GM18502 (cell line): ENCODE results near the gene TSPAN7.
A peak's percentile ranks its signal among the peaks of the same experiment; 100 is the strongest.

Source experiments
- ATAC-seq: cut with Tn5 transposase; IDR thresholded peaks from one replicate; pipeline ENCODE4 v1.9.1; 2021; ENCODE audit warnings: mild to moderate bottlenecking; ENCODE audit not compliant: unreplicated experiment, poor library complexity

The TSPAN7 gene

DNA sequence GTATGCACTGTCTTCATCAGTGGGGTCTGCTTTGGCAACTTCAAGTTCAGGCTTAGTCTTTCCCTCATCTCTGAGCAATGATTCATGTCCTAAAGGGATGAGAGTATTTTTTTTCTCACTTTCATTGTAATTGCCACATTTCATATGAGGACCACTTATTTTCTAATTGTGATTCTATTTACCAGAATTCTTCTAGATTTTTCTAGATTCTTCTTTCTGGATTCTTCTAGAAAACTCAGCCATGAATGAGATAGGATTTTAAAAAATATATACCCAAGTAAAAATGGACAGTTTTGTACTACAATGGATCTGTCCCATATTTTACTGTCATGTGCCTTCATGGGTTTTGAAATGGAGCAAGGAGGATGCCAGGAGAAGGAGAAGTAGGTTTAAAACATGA is 78.4 kb downstream of the TSPAN7 start:
- ATAC-seq = no peak

DNA sequence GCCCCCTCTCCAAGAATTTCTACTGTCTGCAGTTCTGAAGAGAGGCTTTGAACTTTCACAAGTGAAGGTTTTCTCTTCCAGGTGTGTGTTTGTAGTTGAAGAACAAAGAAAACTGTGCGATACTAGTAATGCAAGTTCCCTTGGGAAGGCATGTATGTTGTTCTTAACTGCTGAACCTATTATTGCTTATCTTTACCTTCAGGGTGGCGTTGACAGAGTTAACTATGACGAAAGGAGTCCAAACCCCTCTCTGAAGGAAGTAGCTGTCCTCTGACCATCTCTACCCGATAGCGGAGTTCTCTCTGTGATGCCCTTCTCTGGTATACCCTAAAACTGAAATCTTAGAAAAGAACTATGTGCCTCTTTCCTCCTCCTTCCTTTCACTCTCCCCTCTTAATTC is 79.9 kb downstream of the TSPAN7 start:
- no peak for ATAC-seq

DNA sequence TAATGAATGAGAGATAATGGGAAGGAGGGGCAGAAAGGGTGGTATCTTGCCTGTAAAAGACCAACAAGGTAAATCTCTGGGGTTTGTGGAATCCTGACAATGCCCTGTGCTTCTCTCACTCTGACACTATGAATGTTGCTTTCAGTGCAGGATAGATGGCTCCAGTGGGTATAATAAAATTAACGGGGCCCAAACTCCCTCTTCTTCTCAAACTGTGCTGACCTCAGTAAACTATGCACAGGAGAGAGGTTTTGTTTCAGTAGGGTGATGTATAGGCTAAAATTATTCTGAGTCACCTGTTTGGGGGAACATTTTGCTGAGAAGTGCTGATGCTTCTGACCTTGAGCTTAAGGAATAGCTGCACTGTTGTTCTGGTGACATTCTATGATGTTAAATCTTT is 82.6 kb downstream of the TSPAN7 start:
- no peak for ATAC-seq

DNA sequence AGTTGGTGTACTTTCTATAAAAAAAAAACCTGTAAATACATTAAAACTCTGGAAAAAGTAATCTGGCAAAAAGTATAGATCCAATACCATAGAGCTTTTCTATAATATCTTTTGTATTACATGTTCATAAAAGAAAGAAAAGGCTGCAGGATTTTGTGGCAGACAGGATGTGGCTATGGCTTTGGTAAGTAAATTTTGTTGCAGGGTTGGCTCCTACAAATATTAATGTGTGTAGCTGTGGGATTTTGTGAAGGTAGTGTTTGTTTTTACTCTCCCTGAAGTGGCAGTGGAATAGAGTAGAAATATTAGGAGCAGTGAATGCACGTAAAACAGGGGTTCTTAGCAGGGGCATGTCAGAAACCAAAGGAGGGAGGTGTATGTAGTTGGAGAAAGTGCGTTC is 84.8 kb downstream of the TSPAN7 start:
- ATAC-seq = no peak

DNA sequence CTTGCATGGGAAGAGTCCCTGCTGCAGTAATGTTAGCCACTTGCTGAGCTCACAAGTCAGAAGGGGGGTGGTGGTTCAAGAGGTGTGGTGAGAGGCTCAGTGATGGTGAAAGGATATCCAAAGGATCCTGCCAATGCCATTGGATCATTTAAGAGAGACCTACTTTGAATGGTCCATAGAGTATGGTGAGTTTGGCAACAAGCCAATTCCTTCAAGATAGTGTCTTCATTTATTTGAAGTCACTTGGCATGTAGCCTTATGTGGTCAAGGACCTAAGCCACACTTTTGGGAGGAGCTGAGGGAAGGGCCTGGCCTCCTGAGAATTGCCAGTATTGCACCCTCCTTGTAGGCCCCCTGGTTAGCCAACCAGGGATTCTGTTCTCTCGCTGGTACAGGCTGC is 87.9 kb downstream of the TSPAN7 start:
- ATAC-seq = no peak

DNA sequence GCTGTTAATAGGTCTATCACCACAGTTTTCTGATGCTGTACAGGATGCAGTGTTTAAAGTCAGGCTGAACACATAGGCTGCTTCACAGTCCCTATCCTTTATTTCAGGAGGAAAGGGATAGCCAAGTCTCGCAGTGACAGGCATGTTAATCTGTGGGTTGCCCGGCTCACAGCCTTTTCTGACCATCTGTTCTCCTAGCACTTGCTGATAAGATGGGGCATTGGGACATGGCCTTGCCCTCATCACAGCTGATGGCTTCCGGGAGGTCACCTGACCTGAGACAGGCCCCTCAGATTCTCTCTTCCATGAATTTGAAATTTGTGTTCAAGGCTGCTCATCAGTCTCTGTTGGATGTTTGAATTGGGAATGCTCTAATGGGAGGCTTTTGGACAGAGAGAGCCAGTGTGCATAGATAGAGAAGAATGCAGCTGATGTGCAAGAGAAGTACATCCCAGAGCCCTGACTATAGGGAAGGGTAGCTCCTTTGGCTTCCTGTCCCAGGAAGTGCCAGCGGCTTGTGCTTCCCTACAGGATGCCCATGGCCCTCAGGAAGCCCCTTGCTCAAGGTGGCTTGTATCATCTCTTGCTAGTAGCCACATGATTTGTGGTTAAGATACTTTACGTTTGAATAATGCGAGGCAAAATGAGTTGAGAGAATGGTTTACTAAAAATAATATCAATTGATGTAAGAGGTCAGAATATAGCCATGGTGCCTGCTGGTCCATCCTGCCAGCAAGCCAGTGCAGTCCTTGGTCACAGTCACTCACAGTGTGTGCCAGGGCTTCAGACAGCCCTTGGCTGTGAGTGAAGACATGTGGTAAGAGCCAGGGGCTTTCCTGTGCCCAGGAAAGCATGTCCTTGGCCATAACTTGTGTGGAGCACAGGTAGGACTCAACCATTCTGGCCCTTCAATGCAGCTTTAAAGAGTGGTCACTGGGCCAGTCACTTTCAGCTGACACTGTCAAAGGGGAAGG is 88.6 kb downstream of the TSPAN7 start:
- ATAC-seq = no peak

DNA sequence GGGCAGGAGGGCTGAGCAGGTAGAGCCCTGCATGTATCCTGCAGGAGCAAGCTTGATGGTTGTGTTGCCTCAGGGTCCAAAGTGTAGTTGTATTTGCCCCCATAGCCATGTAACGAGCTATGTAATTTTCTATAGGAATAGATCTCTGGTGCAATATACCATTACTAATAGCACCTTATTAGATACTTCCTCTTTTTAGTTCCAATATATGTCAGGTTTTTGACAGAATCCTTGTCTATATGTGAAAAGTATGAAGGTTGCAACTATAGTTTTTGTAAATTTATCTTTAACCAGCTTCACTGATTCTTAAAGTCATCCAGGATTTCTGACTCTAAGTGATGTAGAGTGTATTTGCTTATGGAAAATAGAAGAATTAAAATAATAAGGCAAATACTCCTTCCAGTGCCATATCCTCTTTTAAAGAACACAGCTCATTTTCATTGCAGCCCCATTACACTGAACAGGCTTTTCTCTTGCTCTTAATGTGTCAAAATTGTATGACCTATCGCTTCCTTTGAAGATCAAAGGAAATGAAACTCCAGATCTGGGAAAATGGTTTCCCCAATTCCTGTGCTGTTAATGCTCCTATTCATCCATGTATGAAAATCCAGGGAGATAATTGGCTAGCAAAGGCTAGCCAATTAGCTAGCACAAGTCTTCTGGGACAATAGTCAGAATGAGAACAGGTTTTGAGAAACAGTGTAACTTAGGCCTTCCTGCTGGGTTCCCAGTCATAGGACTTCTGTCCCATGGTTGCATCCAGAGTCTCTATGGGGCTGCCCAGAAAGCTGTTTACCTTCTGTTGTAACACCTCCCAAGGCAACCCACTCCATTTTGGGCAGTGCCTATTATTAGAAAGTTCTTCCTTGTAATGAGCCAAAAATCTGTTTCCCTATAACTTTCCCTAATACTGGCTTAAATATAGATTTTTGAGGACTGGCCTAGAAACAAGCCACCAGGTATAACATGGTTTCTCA is 90.6 kb downstream of the TSPAN7 start:
- ATAC-seq = no peak

DNA sequence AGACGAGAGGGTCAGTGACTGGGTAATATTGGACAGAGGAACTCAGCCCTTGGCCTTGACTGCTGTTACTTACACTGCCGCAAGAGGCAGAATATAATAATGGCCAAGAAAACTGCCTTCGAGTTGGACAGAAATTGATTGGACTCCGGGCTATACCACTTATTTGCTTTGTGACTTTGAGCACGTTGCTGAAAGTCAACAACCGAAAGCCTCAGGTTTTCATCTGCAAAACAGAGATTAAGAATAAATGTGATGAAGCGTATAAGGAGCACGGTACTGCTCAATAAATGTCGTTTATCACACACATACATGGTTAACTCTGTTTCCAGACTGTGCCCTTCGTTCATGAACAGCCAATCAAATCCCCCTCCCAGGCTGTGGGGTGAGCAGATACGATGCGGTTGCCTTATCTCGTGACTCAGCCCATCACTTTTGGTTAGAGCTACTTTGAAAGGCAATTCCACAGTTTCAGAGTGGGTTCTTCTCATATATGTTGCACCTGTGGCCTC is 91.6 kb downstream of the TSPAN7 start:
- no peak for ATAC-seq

DNA sequence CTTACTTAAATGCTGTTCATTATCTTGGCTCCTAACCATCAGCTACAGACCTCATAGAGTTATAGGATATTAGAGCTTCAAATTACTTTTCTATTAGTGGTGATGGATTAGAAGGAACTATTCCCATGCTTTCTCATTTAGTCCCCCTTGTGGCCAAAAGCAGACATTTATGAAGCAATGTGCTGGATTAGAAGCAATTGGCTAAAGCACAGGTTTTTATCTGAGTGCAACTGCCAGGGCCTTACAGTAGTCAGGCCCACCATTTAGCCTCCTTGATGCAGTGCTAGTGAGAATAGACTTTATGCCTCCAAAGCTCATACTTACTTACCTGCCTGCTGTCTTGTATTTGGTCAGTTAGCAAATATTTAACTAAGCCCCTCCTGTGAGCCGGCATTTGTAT is 93.0 kb downstream of the TSPAN7 start:
- no peak for ATAC-seq

DNA sequence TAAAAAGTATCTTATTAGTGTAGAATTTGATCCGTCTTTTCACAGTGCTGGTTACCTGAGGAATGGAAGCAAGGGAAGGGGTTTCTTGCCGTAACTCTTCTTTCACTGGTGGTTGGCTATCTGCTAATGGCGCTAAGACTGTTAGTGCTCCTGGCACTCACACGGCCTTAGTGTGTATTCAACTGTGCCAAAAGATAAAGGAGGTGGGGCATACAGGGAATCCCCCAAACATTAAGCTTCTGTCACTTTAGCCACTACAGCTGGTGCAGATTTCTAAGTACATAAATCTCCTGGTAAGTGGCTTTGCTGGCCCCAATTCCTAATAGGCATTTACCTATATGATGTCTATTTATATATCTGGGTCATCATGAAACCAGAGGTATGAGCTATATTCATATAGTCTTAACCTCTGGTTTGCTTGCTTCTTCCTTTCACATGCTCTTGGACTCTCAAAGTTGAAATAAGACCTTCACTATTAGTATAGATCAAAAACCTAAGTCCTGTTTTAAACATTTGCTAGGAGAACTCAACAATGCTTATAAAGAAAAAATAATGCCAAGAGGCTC is 95.1 kb downstream of the TSPAN7 start:
- peak; percentile 48 for ATAC-seq

DNA sequence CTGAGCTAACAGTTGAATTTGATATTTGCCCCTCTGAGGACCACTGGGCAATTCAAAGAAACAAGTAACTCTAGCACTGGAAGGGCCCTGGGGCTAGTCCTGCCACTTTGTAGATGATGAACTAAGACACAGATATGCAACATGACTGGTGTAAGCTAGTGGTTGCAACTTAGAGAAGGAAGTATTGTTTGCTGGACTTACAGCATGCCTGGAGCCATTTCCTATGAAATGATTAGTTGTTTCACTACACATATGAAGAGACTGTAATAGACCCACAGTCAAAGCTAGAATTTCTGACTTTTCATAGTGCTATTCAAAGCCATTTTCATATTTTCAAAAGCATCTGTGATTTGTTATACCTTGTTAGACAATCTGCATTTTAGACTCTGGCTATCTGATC is 96.2 kb downstream of the TSPAN7 start:
- peak; percentile 54 for ATAC-seq

DNA sequence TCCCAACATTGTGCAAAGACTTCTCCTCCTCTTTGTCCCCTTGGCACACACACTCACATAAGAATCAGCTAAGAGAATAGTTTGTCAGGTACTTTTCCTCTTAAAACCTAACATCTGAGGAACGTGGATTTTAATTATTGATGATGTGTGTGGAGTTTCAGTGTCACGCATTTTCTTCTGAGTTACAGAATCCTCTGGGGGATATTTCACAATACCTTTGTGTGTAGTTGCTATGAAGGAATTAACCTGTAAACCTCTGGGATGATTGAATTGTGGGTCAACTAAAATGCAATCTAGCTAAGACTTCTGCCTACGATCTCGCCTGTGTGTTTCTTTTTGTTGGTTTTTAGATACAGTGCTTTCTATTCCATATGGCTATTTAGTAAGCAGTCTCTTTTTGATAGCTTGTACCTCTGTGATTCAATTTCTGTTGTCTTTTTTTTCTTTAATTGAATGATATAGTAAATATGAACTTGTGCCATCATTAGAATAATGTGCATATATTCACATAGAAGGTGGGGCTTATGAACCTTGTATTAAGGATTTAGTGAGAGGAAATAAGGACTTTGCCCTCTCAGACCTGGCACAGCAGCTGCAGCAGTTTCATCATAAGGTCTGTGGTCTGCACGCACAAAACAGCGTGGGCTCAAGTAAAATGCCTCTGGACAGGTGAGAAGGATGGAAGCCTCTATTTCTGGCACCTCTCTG is 99.2 kb downstream of the TSPAN7 start:
- no peak for ATAC-seq

DNA sequence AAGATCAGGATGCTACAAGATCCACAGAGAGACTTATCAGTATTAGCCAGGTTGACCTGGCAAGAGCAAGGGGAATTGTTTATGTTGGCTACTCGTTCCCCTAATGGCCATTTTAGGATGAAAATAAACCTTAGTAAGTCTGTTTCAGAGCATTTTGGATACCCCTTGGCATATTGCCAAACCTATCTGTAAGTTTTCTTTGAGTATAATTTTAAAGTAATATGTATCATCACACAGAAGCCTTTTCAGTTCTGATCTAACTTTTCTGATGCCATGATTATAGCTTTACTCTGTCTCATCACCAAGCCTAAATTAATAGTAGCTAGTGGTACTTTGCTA is 99.7 kb downstream of the TSPAN7 start:
- ATAC-seq = no peak

DNA sequence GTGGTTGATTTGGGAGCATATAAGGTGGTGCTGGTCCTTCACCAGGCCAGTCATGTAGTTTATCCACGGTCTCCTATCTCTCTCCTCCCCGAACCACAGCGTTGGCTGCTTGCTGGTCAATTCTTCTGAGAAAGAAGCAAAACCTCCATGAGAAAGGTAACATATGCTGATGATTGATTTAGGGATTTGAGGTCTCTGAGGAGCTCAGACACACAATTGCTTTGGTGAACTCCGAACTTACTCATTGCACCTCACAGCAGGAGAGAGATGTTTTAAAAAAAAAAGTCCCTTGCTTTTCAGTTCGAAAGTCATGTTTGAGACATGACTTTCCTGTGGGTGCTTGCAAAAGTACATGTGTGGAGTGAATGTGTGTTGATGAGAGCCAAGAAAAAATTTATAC is 100.2 kb downstream of the TSPAN7 start:
- peak; percentile 64 for ATAC-seq

DNA sequence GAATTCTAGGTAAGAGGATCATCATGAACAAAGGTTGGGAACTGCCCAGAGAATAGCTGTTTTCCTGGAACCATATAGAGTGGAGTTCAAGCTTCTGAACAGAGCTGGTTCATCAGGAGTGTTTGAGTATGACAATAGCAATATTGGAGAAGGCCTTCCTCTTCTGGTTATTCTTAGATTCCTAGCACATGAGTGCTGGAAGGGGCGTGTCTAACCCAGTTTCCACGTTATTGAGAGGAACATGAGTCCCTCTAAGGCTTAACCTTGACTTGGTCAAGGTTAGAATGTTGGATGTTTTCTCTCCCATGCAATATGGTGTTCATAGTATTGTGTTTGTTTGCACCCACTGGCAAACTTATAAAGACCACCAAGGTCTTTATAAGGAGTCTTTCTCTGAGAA is 101.3 kb downstream of the TSPAN7 start:
- ATAC-seq = no peak

DNA sequence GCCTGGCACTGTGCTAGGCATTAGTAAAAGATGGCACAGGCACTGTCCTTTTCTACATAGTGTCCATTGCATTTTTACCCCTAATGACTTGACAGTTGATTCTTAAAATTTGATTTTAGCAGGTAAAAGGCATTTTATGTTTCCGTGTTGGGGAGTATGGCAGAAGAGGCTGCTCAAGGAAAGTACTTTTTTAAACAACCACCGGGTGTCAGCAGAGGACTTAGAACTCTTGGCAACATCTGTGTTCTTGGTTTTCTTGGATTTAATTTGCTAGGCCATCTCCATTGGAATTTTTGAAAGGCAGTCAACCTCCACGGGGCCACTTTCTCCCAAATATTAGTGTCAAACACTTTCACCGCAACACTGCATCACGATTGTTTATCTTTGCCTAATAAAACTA is 102.9 kb downstream of the TSPAN7 start:
- peak; percentile 47 for ATAC-seq

DNA sequence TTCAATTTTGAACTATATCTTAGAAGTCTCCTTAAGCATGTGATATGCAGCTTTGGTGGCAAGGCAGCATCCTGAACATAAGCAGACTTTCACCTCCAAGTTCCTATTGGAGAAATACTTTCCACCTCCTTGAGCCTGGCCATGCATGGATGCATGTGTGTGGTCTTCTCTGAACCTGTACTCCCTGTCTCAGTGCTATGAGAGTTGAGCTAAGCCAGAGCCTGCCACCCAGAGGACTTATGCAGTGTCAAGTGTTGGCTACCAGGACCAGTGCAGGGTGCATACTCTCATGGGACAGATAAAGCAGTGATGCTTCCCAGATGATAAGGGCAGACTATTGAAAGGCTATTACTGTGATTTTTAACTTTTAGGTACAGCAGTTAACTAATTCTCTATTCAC is 105.6 kb downstream of the TSPAN7 start:
- ATAC-seq = no peak

DNA sequence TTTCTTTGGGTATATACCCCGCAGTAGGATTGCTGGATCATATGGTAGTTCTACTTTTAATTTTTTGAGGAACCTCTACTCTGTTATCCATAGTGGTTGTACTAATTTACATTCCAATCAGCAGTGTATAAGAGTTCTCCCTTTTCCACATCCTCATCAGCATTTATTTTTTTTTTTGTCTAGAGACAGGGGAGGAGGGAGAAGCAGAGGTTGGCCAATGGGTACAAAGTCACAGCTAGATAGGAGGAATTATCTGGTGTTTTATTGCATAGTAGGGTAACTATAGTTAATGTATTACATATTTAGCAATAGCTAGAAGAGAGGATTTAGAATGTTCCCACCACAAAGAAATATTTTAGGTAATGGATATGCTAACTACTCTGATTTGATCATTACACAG is 107.4 kb downstream of the TSPAN7 start:
- no peak for ATAC-seq

DNA sequence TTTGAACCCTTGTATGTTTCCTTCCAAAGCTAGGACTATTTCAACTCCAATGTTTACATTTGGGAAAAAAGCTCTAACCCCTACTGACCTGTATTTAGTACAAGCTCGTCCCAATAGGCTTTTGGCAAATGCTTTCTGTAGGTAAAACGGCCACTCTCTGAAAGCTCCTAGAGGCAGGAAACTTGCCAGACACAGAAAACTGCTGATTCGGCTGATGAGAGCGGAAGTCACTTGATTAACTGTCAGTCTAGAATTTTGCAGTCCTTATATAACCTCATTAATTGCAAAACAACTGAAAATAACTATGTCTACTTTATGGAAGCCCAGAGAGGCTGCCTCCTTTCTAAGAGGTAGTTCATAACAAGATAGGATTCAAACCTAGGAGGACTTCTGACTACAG is 108.1 kb downstream of the TSPAN7 start:
- no peak for ATAC-seq

DNA sequence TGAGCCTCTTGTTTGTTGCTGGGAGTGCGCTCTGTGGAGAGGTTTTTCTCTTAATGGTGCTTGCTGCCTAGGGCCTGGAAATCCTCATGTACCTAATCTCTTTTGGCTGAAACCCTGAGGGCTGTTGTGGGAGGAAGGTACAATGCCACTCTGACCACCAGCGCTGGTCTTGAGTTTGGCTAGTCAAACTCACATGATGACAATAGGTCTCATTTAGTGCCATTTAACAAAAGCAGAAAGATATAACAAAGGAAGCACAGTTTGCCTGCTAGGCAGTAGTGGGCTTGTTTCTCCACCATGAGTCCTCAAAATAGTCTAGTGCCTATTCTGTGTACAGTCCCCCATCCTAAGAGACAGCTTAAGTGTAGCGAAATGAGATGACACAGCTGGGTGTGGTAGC is 111.3 kb downstream of the TSPAN7 start:
- ATAC-seq = no peak
